Uterus (tissue), 4 donors: ENCODE data around the gene HERPUD2. TPM values are rescaled to one million over a fixed set of nuclear protein-coding genes. Genes with fewer than 3 reads are reported as not detected.
A peak's percentile ranks its signal among the peaks of the same experiment; 100 is the strongest.
"Not testable (repeated sequence)": the region's sequence is repeated elsewhere in the genome, so short reads cannot be mapped to it uniquely, and the experiment has no call there.

ENCODE experiments used
- DNase-seq, 2 donors: peaks; one replicate each; pipeline ENCODE4 v3.0.0-alpha.2; 2019 to 2020
- H3K27ac ChIP-seq, 2 donors: fragments of 200-600 bp; sonication (generic); 1 replicate in 1 of 2; 2 replicates in 1 of 2; pipeline ENCODE4 v1.5.1; 2016 to 2018
- H3K27me3 ChIP-seq, 2 donors: fragments of 200-600 bp; sonication (generic); one replicate each; pipeline ENCODE4 v1.5.1; 2018 to 2019; ENCODE audit warnings: control low read depth in 1 of 2
- H3K36me3 ChIP-seq, 2 donors: fragments of 200-600 bp; sonication (generic); one replicate each; pipeline ENCODE4 v1.5.1; 2019; ENCODE audit warnings: control low read depth in 1 of 2
- H3K4me1 ChIP-seq, 2 donors: fragments of 200-600 bp; sonication (generic); one replicate each; pipeline ENCODE4 v1.5.1; 2018 to 2019; ENCODE audit warnings: control low read depth in 1 of 2
- H3K4me3 ChIP-seq, 2 donors: fragments of 200-600 bp; sonication (generic); 1 replicate in 1 of 2; 2 replicates in 1 of 2; pipeline ENCODE4 v1.5.1; 2018 to 2019; ENCODE audit warnings: mild to moderate bottlenecking in 1 of 2
- H3K9me3 ChIP-seq, 2 donors: fragments of 200-600 bp; sonication (generic); one replicate each; pipeline ENCODE4 v1.5.1; 2019; ENCODE audit warnings: control low read depth in 1 of 2
- CTCF ChIP-seq, 4 experiments: fragments of 200-600 bp in 2 of 4; fragments of 450-650 bp in 2 of 4; sonication (generic) in 2 of 4; IDR thresholded peaks; one replicate each; pipeline ENCODE4 v1.5.1; 2016 to 2019; ENCODE audit warnings: antibody characterized with exemption in 4 of 4, mild to moderate bottlenecking in 2 of 4, moderate library complexity in 1 of 4
- POLR2A ChIP-seq, 2 donors: fragments of 450-650 bp; IDR thresholded peaks; one replicate each; pipeline ENCODE4 v1.6.1; 2016; ENCODE audit warnings: antibody characterized with exemption in 2 of 2, mild to moderate bottlenecking in 1 of 2, moderate library complexity in 1 of 2
- intact Hi-C: fragments of 100-400 bp; cut with DNase I; formaldehyde crosslinking; loops from one replicate; pipeline ENCODE4 v1.15.1; 2023; ENCODE audit warnings: low total_unique reads
- total RNA-seq, 4 donors: library from RNA; depleted of rRNA in 3 of 4; stranded (reverse); fragments of >200 nt in 3 of 4; gene quantifications; one replicate each; pipeline versions ENCODE4 v1.1.0 to v1.2.4, GENCODE V29; 2014 to 2023
- donor health status: DM: yes; HTN: yes; CAD: no.

HERPUD2 gene
- total RNA-seq, 4 donors from 2014 or later = 27.7 to 49.6 (median 40.6) TPM

DNA sequence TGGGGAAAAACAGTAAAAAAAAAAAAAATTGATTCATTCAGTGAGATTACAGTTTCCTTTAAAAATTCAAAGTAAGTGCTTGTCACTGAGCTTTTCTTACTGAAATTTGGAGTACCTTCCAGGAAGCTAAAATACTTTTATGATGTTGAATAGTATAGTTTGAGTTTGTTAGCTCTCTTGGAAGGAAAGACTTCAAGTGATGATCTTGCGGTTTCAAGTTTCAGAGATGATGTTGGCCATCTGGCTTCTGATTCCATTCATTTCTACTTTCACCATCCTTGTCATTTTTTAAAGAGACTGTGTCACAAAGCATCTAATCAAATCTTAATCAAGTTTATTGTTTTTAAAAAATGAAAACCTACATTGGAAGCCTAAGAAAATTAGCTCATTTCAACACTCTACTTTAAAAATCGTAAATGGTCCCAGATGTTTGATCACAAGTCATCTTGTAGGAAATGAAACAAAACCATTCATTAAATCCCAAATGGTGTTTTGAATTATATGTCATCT lies 4.9 kb upstream of the HERPUD2 start:
- no peaks in the 10 kb centered on the region for H3K4me1 ChIP-seq
- intact Hi-C loops = no loop called here
- H3K9me3 ChIP-seq = no peaks in the 10 kb centered on the region
- no peak overlapping the region for H3K4me3 ChIP-seq
- DNase-seq = no peak
- no peaks in the 10 kb centered on the region for H3K27me3 ChIP-seq
- H3K36me3 ChIP-seq = no peaks in the 10 kb centered on the region
- H3K27ac ChIP-seq = no peak overlapping the region
- TF ChIP-seq CTCF (IDR thresholded peaks at IDR 0.05) (no peak), POLR2A (IDR thresholded peaks at IDR 0.05) (no peak)

DNA sequence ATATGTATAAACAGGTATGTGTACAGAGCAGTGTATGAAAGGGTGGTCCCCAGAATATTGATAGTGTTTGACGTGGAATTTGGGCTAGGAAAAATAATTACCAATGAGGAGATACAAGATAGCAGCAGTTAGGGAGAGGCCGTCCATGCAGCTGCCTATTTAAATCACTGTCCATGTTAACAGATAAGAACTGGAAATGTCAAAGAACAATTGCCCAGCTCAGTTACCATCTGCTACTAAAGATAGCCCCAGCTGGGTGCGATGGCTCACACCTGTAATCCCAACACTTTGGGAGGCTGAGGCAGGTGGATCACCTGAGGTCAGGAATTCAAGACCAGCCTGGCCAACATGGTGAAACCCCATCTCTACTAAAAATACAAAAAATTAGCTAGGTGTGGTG lies 3.4 kb upstream of the HERPUD2 start:
- intact Hi-C loops, H3K4me1 ChIP-seq, H3K4me3 ChIP-seq, H3K9me3 ChIP-seq, DNase-seq, H3K36me3 ChIP-seq, H3K27ac ChIP-seq, H3K27me3 ChIP-seq: not testable (repeated sequence)

DNA sequence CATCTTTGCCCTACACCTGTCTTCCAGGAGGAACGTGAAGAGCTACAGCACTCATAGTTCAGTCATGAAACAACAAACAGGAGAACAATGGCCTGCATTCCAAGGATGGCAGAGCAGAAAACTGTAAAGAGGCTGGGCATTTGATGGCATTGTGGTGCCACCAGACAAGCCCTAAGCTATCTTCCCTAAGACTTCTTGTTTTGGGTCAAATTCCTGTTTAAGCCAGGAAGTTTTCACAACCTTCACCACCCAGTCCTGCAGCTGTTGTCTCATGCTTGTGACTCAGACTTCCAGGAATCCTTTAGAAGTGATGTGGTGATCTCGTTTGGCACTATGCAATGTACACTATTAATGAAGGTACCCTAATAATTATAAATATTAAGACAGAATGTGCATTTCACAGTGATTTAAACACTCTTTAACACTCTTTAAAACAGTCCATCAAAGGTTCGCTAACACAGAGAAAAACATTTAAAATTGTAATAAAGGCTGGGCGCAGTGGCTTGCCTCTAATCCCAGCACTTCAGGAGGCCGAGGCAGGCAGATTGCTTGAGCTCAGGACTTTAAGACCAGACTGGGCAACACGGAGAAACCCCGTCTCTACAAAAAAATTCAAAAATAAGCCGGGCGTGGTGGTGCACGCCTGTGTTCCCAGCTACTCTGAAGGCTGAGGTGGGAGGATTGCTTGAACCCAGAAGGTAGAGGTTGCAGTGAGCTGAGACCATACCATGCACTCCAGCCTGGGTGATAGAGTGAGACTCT lies 2.7 kb upstream of the HERPUD2 start:
- H3K36me3 ChIP-seq = no peaks in the 10 kb centered on the region
- H3K9me3 ChIP-seq = no peaks in the 10 kb centered on the region
- peaks cover 0 to 6% of the 10 kb centered on the region in 2 donors for H3K4me1 ChIP-seq
- no peak overlapping the region for H3K27ac ChIP-seq
- no peaks in the 10 kb centered on the region for H3K27me3 ChIP-seq
- DNase-seq = no peak
- TF ChIP-seq POLR2A (IDR thresholded peaks at IDR 0.05) (no peak), CTCF (IDR thresholded peaks at IDR 0.05) (no peak)
- intact Hi-C loops = no loop called here
- H3K4me3 ChIP-seq = no peak overlapping the region

DNA sequence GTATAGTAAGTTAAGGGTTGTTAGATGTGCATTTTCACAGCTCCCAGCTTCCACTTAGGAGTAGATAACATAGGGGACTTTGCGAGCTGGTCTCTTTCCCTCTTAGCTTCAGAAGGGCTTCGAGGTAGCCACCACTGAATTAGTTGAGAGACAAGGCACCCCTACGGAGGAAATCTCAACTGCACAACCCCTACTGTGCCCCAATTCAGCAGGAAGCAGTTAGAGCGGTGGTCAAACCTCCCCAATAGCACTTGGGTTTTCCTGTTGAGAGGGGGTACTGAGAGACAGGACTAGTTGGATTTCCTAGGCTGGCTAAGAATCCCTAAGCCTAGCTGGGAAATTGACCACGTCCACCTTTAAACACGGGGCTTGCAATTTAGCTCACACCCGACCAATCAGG lies 1.1 kb upstream of the HERPUD2 start:
- Histone ChIP-seq H3K27ac (no peak overlapping the region), H3K4me3 (peak overlapping the region in 1 of 2 donors; percentile 95), H3K9me3 (no peaks in the 10 kb centered on the region), H3K27me3 (no peaks in the 10 kb centered on the region), H3K4me1 (peaks cover 0 to 6% of the 10 kb centered on the region in 2 donors), H3K36me3 (no peaks in the 10 kb centered on the region)
- TF ChIP-seq CTCF (IDR thresholded peaks at IDR 0.05) (no peak), POLR2A (IDR thresholded peaks at IDR 0.05) (no peak)
- intact Hi-C loops = no loop called here
- no peak for DNase-seq

- intact Hi-C loops = no loop called here
- H3K4me1 ChIP-seq = peaks cover 0 to 6% of the 10 kb centered on the region in 2 donors
- H3K4me3 ChIP-seq = peak overlapping the region; percentile 95 to 96
- no peaks in the 10 kb centered on the region for H3K9me3 ChIP-seq
- H3K36me3 ChIP-seq = no peaks in the 10 kb centered on the region
- no peaks in the 10 kb centered on the region for H3K27me3 ChIP-seq
- DNase-seq = no peak
- no peak for TF ChIP-seq POLR2A (IDR thresholded peaks at IDR 0.05)
- no peak for TF ChIP-seq CTCF (IDR thresholded peaks at IDR 0.05)
- H3K27ac ChIP-seq = peak overlapping the region; percentile 88 to 90
Measured at GRCh38 chr7:35695473-35695850, 527 bp upstream of the HERPUD2 start.
